H1 (cell line): ENCODE measurements around the gene SLC38A10.

ENCODE experiments used
- ATF3 ChIP-seq: IDR thresholded peaks from 2 replicates; pipeline ENCODE4 v1.6.1; 2011; ENCODE audit warnings: low read depth, mild to moderate bottlenecking, low read length; ENCODE audit not compliant: insufficient read depth
- CHD1 ChIP-seq: IDR thresholded peaks from 2 replicates; pipeline ENCODE4 v1.6.1; 2012; ENCODE audit warnings: low read depth, low read length, improper control_type of control experiment
- CHD2 ChIP-seq: IDR thresholded peaks from 2 replicates; pipeline ENCODE4 v1.6.1; 2012; ENCODE audit warnings: low read length, improper control_type of control experiment
- CTBP2 ChIP-seq: IDR thresholded peaks from 2 replicates; pipeline ENCODE4 v1.7.0; 2011; ENCODE audit warnings: borderline replicate concordance, mild to moderate bottlenecking, moderate library complexity, mixed read lengths, low read length; ENCODE audit not compliant: insufficient read depth, insufficient read length
- EGR1 ChIP-seq: IDR thresholded peaks from 2 replicates; pipeline ENCODE4 v1.6.1; 2011; ENCODE audit warnings: low read depth, low read length, borderline replicate concordance
- KDM1A ChIP-seq: fragments of 200-600, 300-600 bp; sonication (generic); IDR thresholded peaks from 2 replicates; pipeline ENCODE4 v1.7.1; 2016; ENCODE audit warnings: mild to moderate bottlenecking, low read length, borderline replicate concordance
- MAFK ChIP-seq: IDR thresholded peaks from 2 replicates; pipeline ENCODE4 v1.6.1; 2012; ENCODE audit warnings: low read depth, mild to moderate bottlenecking, improper control_type of control experiment, low read length
- POLR2A ChIP-seq, 2 experiments: IDR thresholded peaks; 1 replicate in 1 of 2; 2 replicates in 1 of 2; pipeline ENCODE4 v1.6.1; 2011; ENCODE audit warnings: low read depth in 2 of 2, low read length in 2 of 2, mild to moderate bottlenecking in 2 of 2; ENCODE audit errors: control extremely low read depth in 1 of 2
- POLR2AphosphoS5 ChIP-seq: IDR thresholded peaks from 2 replicates; pipeline ENCODE4 v1.6.1; 2011; ENCODE audit warnings: low read depth, low read length
- SP1 ChIP-seq: IDR thresholded peaks from 2 replicates; pipeline ENCODE4 v1.6.1; 2011; ENCODE audit warnings: low read depth, low read length
- ZNF274 ChIP-seq: IDR thresholded peaks from 2 replicates; pipeline ENCODE4 v1.7.0; 2012; ENCODE audit warnings: low read length, borderline replicate concordance; ENCODE audit errors: extremely low read depth
- TF ChIP-seq, protein P1 (sequence below), 3 experiments: IDR thresholded peaks; 1 replicate in 2 of 3; 2 replicates in 1 of 3; pipeline versions ENCODE4 v1.5.1 to v1.6.1; 2011; ENCODE audit warnings: low read length in 3 of 3, mild to moderate bottlenecking in 3 of 3, inconsistent platforms in 2 of 3, low read depth in 1 of 3, moderate library complexity in 1 of 3; ENCODE audit not compliant: insufficient read depth in 1 of 3; ENCODE audit errors: control extremely low read depth in 1 of 3

GRCh38 chr17:81267390-81268067 is 27.6 kb downstream of the SLC38A10 start:
- TF ChIP-seq, protein P1, sequence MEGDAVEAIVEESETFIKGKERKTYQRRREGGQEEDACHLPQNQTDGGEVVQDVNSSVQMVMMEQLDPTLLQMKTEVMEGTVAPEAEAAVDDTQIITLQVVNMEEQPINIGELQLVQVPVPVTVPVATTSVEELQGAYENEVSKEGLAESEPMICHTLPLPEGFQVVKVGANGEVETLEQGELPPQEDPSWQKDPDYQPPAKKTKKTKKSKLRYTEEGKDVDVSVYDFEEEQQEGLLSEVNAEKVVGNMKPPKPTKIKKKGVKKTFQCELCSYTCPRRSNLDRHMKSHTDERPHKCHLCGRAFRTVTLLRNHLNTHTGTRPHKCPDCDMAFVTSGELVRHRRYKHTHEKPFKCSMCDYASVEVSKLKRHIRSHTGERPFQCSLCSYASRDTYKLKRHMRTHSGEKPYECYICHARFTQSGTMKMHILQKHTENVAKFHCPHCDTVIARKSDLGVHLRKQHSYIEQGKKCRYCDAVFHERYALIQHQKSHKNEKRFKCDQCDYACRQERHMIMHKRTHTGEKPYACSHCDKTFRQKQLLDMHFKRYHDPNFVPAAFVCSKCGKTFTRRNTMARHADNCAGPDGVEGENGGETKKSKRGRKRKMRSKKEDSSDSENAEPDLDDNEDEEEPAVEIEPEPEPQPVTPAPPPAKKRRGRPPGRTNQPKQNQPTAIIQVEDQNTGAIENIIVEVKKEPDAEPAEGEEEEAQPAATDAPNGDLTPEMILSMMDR (IDR thresholded peaks at IDR 0.05; ENCODE audit: control extremely low read depth in 1 of 3, insufficient read depth in 1 of 3, low read depth in 1 of 3, low read length in 3 of 3): no peak
- TF ChIP-seq POLR2AphosphoS5 (no peak), CHD1 (no peak), CHD2 (no peak), EGR1 (no peak), MAFK (no peak), CTBP2 (no peak), ZNF274 (no peak), SP1 (no peak), POLR2A (IDR thresholded peaks at IDR 0.05; ENCODE audit: control extremely low read depth in 1 of 2, low read depth in 2 of 2, low read length in 2 of 2) (no peak), ATF3 (no peak), KDM1A (no peak)
